GM19328 (cell line): ENCODE results near the gene SMOC2.
"Not testable (repeated sequence)": the region's sequence is repeated elsewhere in the genome, so short reads cannot be mapped to it uniquely, and the experiment has no call there.

Experiments
- ATAC-seq: cut with Tn5 transposase; IDR thresholded peaks from one replicate; pipeline ENCODE4 v1.9.1; 2021; ENCODE audit warnings: mild to moderate bottlenecking, moderate library complexity; ENCODE audit not compliant: unreplicated experiment

SMOC2 gene

GRCh38 chr6:168674595-168674994 lies 233.6 kb downstream of the SMOC2 start:
- ATAC-seq, result no peak

- no peak for ATAC-seq
Measured at GRCh38 chr6:168675375-168675774, 234.4 kb downstream of the SMOC2 start.

- ATAC-seq, result no peak
Measured at GRCh38 chr6:168675933-168676551, 235.1 kb downstream of the SMOC2 start.

- no peak for ATAC-seq
Measured at GRCh38 chr6:168676552-168677322, 235.8 kb downstream of the SMOC2 start.

DNA sequence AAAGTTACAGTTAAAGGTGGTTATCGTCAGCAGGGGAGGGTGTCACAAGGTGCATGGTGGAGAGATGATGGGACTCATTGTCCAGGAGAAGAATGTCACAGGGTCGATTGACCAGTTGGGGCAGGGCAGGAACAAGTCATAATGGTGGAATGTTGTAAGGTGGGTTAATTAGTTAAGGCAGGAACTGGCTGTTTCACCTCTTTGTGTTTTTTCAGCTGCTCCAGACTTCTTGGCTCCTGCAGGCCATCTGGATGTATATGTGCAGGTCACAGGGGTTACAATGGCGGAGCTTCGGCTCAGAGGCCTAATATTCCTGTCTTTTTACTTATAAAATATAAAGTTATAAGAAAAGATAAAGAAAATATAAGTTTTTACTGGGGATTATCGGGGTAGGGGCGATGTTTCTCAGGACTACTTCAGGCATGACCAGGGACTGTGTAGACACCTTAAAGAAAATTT lies 236.4 kb downstream of the SMOC2 start:
- not testable (repeated sequence) for ATAC-seq

- ATAC-seq, result no peak
Measured at GRCh38 chr6:168678077-168678476, 237.1 kb downstream of the SMOC2 start.

- no peak for ATAC-seq
Measured at GRCh38 chr6:168678588-168678987, 237.6 kb downstream of the SMOC2 start.

DNA sequence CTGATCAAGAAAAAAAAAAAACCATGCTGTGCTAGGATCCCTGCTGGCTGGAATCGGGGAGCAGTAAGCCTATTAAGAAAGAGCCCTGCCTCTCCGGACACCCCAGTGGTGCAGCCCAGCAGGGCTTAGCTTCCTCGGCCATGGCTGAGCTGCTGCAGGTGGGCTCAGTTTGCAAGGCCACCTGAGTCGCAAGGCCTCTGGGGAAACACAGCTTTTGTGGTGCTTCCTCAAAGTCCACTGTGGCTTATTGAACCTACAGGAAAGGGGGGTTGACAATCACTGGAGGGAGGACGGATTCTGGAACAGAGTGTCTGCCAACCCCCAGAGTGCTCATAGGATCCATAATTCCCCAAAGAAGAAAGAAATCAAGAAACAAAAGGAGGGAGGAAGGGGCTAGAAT lies 240.8 kb downstream of the SMOC2 start:
- no peak for ATAC-seq

- ATAC-seq, result no peak
Measured at GRCh38 chr6:168683621-168684020, 242.6 kb downstream of the SMOC2 start.

DNA sequence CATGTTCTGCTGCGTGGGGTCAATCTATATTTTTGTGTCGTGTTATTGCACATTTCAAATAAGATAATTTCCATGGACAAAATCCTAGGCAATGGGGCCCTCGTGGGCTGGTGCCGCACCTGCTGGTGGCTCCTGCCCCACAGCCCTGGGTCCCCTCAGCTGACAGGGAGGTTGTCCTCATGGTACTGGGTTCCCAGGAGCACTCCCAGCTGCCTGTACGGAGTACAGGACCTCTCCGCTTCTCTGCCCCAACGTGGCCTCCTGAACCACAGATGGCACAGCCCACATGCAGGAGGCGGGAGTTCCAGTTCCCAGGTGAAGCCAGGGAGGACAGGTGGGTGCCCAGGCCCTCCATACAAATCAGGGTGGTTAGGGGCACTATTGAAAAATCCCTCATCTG lies 243.5 kb downstream of the SMOC2 start:
- ATAC-seq, result no peak

GRCh38 chr6:168684906-168685305 lies 243.9 kb downstream of the SMOC2 start:
- ATAC-seq, result no peak

DNA sequence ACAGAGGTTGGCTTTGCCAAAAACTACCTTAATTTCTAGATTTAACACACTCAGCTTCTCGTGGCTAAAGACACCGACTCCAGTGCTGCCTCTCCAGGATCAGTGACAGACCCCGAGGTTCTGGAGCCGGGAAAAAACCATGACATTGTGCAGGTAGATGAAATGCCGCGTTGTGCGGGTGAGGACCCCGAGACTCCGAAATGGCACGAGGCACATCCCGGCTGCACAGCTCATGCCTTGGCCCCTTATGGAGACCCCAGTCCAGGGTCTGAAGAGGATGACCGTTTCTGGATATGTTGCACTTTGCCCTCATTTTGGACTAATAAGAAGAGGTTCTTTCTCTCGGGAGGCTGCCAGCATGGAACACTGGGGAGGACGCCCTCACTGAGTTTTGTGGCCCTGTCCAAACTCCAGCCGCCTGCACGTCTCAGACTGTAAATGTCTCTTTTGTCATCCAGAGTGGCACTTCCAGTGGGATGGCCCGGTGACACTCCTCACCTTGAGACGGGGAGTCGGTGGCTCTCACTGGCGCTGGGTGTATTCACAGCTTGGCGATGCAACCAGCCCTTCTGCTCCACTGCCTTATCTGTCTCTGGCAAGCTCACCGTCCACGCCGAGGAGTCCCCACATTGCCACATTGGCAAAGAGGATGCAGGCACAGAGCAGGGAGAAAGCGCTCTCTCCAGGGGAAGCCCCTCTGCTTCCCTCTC lies 245.2 kb downstream of the SMOC2 start:
- no peak for ATAC-seq

DNA sequence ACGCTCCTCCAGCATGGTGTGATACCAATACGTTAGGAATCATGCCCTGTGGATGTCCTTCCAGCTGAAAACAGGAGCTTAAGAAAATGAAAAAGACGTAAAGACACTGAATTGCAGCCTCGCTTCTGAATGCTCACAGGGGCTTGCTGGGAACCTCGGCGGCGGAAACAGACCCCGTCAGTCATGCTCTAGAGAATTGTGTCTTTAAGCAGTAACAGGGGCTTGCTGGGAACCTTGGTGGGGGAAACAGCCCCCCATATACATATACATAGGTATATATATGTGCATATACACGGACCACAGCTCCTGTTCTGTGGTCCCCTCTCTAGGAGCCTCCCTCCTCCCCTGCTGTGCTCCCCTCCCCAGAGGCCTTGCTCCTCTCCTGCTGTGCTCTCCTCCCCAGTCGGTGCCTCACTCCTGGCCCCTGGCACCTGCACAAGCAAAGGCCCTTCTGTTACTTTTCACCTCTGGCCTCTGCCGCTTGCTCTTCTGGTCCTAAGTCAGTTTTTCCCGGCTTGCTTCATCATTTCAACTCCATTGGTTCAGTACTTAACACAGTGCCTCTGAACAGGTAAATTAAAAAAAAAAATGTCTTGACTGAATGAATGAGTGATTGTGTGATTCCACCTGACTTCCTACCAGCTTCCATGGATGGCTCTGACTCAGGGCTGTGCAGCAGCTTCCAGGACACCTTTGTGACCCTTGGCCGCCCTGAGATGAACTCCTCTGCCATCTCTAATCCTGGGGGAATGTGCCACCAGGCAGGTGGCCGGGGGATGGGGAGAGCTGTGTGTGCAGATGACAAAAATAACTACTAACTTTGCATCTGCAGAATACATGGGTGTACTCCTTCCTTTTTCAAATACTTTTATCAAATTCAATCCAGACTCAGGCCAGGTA lies 246.1 kb downstream of the SMOC2 start:
- no peak for ATAC-seq

DNA sequence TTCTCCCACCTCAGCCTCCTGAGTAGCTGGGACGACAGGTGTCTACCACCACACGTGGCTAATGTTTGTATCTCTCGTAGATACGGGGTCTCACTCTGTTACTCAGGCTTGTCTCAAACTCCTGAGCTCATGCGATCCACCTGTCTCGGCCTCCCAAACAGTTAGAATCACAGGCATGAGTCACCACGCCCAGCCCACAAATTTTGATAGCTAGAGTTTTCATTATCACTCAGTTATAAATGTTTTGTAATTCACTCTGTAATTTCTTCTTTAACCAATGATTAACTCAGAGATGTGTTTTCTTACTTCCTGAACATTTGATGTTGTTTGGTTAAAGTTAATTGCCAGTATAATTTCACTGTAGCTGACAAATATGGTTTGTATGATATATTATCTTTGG lies 249.3 kb downstream of the SMOC2 start:
- no peak for ATAC-seq

DNA sequence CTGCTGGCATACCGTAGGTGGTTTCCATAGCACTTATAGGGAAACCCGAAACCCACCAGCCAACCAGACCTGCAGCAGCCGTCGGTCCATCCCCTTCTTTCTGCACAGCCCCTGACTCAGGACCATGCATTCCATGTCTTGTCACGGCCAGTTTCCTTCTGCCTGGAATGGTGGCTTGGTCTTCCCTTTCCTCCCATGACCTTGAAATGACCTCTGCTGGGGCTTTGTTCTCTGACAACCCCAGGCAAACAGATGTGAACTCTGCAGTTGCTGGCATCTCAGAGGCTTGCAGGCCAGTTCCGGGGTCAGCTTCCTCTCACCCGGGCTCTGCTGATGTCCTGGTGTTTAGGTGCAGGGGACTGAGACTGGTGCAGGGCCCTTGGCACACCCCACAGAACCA lies 250.8 kb downstream of the SMOC2 start:
- no peak for ATAC-seq

DNA sequence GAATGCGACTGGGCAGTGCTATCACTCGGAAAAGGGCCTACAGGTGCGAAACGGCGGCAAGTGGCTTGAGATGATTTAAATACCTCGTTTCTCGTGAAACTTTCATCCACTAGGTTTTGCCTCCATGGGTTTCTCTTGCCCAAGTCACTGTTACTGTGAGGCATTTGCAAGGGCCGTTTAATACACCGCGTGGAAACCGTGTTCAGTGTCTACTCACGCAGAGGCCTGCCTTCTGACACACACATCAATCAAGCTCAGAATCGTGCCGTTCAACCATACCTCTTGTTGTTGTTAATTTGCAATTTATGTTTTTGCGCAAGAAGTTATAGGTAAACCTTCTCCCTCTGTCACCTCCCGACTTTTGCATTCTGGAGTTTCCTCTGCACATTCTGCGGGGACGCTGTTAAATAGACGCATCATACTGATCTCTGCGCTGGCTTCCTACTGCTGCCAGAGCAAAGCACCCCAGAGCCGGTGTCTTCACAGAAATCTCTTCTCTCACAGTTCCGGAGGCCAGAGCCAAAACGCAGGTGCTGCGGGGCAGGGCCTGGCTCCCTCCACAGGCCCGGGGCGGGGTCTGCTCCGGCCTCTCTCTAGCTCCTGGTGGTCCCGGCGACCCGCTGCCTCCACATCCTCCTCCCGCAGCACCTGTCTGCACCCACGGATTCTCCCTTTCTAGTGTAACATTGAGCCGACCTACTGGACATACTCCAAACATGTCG lies 251.4 kb downstream of the SMOC2 start:
- no peak for ATAC-seq

- ATAC-seq, result not testable (repeated sequence)
Measured at GRCh38 chr6:168692915-168693257, 251.9 kb downstream of the SMOC2 start.

DNA sequence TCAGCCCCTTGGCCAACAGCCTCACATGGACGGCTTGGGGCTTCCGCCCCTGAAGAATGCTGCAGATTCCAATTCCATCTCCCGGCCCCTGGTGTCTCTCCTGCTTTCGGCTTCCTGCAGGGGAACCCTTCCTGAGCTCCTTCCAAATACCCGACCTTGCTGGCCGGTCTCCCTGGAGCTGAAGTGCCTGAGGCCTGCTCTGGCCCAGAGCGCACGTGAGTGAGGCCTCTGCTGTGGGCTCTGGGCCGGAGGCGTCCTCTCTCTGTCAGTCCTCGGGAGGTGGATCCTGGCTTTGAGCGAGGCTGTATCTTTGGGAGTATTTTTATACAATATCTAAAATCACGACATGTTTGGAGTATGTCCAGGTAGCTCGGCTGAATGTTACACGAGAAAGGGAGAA lies 253.8 kb downstream of the SMOC2 start:
- ATAC-seq, result not testable (repeated sequence)

DNA sequence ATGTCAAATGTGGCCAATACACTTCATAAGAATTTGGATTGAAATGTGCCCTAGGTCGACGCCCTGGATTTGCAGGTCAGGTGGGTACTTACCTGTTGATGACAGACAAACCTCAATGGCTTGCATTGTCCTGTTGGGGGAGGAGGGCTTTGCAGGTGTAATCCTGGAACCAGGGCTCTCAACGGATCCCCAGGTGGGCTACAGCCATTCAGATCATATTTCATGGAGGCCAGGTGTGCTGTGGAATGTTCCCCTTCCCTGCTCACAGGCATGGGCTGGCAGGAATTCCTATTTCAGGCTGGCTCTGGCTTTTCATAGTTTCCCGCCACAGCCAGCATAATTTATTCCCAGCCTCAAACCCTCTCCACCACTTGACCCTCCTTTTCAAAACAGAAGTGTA lies 254.7 kb downstream of the SMOC2 start:
- ATAC-seq, result no peak

DNA sequence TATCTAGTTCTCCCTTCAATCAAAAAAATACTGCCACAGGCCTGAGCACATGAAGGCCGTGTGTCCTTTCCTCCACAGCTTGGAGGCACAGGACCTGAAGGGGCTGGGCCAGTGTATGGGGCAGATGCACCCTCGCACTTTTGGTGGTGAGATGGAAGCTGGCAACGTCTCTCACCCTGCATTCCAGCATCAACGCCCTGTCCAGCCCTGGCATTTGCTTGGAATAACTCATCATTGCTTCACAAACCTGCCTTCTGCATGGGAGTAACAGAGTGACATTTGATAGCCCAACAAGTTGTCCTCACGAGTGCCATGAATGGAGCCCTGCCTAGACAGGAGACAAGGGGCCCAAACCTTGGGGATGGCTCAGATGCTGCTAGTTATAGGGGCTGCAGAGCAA lies 257.9 kb downstream of the SMOC2 start:
- no peak for ATAC-seq
